Suprapubic skin (tissue), 4 donors: ENCODE measurements around the gene DNAH9.

Source experiments
- EP300 ChIP-seq: sonication (generic); formaldehyde crosslinking; IDR thresholded peaks from one replicate; pipeline ENCODE4 v1.6.1; 2017; ENCODE audit warnings: antibody characterized with exemption
- POLR2A ChIP-seq, 2 donors: fragments of 450-650 bp; IDR thresholded peaks; one replicate each; pipeline ENCODE4 v1.6.1; 2017; ENCODE audit warnings: antibody characterized with exemption in 2 of 2, mild to moderate bottlenecking in 2 of 2, moderate library complexity in 2 of 2
- POLR2AphosphoS5 ChIP-seq, 3 donors: sonication (generic); formaldehyde crosslinking; IDR thresholded peaks; one replicate each; pipeline ENCODE4 v1.6.1; 2017; ENCODE audit warnings: antibody characterized with exemption in 3 of 3
- TF ChIP-seq, protein P1 (sequence below), 2 donors: fragments of 200-600 bp in 1 of 2; fragments of 450-650 bp in 1 of 2; sonication (generic) in 1 of 2; IDR thresholded peaks; one replicate each; pipeline ENCODE4 v1.5.1; 2016 to 2019; ENCODE audit warnings: antibody characterized with exemption in 2 of 2, mild to moderate bottlenecking in 1 of 2, moderate library complexity in 1 of 2

DNA sequence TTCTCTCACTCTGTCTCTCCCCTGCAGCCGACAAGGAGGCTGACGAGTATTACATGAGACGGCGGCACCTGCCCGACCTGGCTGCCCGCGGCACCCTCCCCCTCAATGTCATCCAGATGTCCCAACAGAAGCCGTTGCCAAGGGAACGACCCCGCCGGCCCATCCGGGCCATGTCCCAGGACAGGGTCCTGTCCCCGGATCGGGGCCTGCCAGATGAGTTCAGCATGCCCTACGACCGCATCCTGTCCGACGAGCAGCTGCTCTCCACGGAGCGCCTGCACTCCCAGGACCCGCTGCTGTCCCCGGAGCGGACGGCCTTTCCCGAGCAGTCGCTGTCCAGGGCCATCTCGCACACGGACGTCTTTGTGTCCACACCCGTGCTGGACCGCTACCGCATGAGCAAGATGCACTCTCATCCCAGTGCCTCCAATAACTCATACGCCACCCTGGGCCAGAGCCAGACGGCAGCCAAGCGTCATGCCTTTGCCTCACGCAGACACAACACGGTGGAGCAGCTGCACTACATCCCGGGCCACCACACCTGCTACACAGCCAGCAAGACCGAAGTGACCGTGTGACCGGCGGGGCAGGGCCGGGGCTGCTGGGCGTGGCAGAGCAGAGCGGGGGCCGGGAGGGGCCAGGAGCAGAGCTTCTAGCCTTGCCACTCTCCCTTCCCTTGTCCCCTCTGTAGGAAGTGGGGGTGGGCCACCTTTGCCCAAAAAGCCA lies 40.4 kb upstream of the DNAH9 start:
- TF ChIP-seq POLR2A (IDR thresholded peaks at IDR 0.05), result no peak
- TF ChIP-seq, protein P1, sequence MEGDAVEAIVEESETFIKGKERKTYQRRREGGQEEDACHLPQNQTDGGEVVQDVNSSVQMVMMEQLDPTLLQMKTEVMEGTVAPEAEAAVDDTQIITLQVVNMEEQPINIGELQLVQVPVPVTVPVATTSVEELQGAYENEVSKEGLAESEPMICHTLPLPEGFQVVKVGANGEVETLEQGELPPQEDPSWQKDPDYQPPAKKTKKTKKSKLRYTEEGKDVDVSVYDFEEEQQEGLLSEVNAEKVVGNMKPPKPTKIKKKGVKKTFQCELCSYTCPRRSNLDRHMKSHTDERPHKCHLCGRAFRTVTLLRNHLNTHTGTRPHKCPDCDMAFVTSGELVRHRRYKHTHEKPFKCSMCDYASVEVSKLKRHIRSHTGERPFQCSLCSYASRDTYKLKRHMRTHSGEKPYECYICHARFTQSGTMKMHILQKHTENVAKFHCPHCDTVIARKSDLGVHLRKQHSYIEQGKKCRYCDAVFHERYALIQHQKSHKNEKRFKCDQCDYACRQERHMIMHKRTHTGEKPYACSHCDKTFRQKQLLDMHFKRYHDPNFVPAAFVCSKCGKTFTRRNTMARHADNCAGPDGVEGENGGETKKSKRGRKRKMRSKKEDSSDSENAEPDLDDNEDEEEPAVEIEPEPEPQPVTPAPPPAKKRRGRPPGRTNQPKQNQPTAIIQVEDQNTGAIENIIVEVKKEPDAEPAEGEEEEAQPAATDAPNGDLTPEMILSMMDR (IDR thresholded peaks at IDR 0.05), result no peak
- no peak for TF ChIP-seq POLR2AphosphoS5 (IDR thresholded peaks at IDR 0.05)
- no peak for TF ChIP-seq EP300
